MCF 10A (cell line): ENCODE results near the gene RYR1. TPM values are rescaled to one million over a fixed set of nuclear protein-coding genes. Genes with fewer than 3 reads are reported as not detected.

Experiments used
- BruUV-seq: library from RNA; stranded (reverse); fragments of 400-500 nt; replicated peaks from 2 replicates; lab custom pipeline; 2021; lab: Mats Ljungman, UMichigan
- CTCF ChIA-PET: fragments of 300-600 bp; sonication (Branson Sonifier 250); formaldehyde crosslinking; extraction: SDS; loops from one replicate; lab custom pipeline; 2021; ENCODE audit warnings: antibody characterized with exemption, inconsistent platforms; lab: Yijun Ruan, JAX
- POLR2A ChIA-PET: fragments of 300-600, 350-650 bp; sonication (Branson Sonifier 250); formaldehyde crosslinking; extraction: SDS; loops from one replicate; lab custom pipeline; 2020; ENCODE audit warnings: antibody characterized with exemption, inconsistent platforms; lab: Yijun Ruan, JAX
- DNase-seq: peaks from one replicate; pipeline ENCODE4 v3.0.0-alpha.2; 2018; ENCODE audit not compliant: unreplicated experiment
- H3K27ac Mint-ChIP-seq: one replicate; pipeline ENCODE4 v1.8.0; 2022; ENCODE audit warnings: mild to moderate bottlenecking, low read depth, mixed read lengths; ENCODE audit not compliant: unreplicated experiment
- H3K27me3 Mint-ChIP-seq: one replicate; pipeline ENCODE4 v1.8.0; 2022; ENCODE audit warnings: mixed read lengths; ENCODE audit not compliant: insufficient read depth, unreplicated experiment
- H3K36me3 Mint-ChIP-seq: one replicate; pipeline ENCODE4 v1.8.0; 2022; ENCODE audit warnings: mild to moderate bottlenecking, moderate library complexity, mixed read lengths; ENCODE audit not compliant: insufficient read depth, unreplicated experiment
- H3K4me1 Mint-ChIP-seq: one replicate; pipeline ENCODE4 v1.8.0; 2022; ENCODE audit warnings: mixed read lengths; ENCODE audit not compliant: insufficient read depth, unreplicated experiment
- H3K4me3 Mint-ChIP-seq: one replicate; pipeline ENCODE4 v1.8.0; 2022; ENCODE audit warnings: mild to moderate bottlenecking, moderate library complexity, mixed read lengths; ENCODE audit not compliant: unreplicated experiment
- H3K9me3 Mint-ChIP-seq: one replicate; pipeline ENCODE4 v1.8.0; 2022; ENCODE audit warnings: mixed read lengths; ENCODE audit not compliant: unreplicated experiment
- intact Hi-C: fragments of 100-400 bp; cut with micrococcal nuclease; formaldehyde crosslinking; loops from 2 replicates; pipeline ENCODE4 v1.14.1; 2022
- total RNA-seq: library from RNA; stranded (reverse); gene quantifications from 2 replicates; pipeline ENCODE4 v1.2.3, GENCODE V29; 2022
- TF ChIP-seq, protein P1 (sequence below): fragments of 200-600 bp; IDR thresholded peaks from one replicate; pipeline ENCODE4 v1.8.0; 2022; ENCODE audit warnings: antibody characterized with exemption, mild to moderate bottlenecking; ENCODE audit not compliant: unreplicated experiment

The RYR1 gene
- total RNA-seq, 1 experiment from 2014 or later = 0.28 TPM

DNA sequence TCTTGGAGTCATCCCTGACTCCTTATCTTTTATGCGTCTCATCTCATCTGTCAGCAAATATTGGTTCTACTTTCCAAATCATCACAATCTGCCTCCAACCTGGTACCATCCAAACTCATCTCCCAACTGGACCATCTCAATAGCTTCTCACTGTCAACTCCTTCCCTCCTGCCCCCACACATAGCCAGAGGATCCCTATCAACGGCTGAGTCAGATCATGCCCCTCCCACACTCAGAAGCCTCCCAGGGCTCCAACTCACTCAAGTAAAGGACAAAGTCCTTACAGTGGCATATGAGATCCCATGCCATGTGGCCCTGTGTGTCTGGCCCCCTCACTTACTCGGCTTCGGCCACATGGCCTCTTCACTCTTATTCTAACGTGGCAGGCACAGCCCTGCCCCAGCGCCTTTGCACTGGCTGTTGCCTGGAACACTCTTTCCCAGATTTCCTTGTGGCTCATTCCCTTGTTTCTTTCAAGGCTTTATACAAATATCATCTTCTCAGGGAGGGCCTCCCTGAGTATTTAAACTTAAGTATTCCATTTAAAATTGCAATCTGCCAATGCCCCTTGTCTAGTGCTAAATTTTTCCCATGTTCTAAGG, 40.7 kb upstream of the RYR1 start:
- ChIA-PET POLR2A (interaction anchor here (0.6 kb wide), 1 partner anchor 1006 kb away, joined by 3 read pairs; no protein-coding TSS in a partner anchor), CTCF (interaction anchor here (0.9 kb wide), 1 partner anchor 10 kb away, joined by 3 read pairs; the partner anchor contains the start of gene FAM98C)
- Mint-ChIP-seq H3K36me3 (peaks cover 17% of the 10 kb centered on the region), H3K27ac (no peak overlapping the region), H3K27me3 (no peaks in the 10 kb centered on the region), H3K4me1 (peaks cover 10% of the 10 kb centered on the region), H3K4me3 (no peak overlapping the region), H3K9me3 (no peaks in the 10 kb centered on the region)
- BruUV-seq = no TSS peak
- intact Hi-C loops = no loop called here
- TF ChIP-seq, protein P1, sequence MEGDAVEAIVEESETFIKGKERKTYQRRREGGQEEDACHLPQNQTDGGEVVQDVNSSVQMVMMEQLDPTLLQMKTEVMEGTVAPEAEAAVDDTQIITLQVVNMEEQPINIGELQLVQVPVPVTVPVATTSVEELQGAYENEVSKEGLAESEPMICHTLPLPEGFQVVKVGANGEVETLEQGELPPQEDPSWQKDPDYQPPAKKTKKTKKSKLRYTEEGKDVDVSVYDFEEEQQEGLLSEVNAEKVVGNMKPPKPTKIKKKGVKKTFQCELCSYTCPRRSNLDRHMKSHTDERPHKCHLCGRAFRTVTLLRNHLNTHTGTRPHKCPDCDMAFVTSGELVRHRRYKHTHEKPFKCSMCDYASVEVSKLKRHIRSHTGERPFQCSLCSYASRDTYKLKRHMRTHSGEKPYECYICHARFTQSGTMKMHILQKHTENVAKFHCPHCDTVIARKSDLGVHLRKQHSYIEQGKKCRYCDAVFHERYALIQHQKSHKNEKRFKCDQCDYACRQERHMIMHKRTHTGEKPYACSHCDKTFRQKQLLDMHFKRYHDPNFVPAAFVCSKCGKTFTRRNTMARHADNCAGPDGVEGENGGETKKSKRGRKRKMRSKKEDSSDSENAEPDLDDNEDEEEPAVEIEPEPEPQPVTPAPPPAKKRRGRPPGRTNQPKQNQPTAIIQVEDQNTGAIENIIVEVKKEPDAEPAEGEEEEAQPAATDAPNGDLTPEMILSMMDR = no peak
- no peak for DNase-seq

DNA sequence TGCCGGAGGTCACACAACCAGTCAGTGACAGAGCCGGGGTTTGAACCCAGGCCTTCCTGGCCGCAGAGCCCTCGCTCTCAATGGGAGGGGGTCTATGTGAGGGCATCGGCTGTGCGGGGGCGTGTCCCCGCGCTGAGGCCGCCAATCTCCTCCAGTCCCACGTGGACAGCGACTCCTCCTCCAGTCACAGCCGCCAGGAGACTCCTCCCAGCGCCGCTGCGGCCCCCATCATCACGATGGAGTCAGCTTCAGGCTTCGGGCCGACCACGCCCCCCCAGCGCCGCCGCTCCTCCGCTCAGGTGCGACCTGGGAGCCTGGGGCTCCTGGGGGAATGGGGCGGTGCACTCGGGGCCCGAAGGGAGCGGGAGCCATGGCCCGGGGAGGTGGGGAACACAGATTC, 39.0 kb upstream of the RYR1 start:
- POLR2A ChIA-PET = no interaction called here
- no TSS peak for BruUV-seq
- Mint-ChIP-seq H3K27ac (no peak overlapping the region), H3K4me1 (peaks cover 7% of the 10 kb centered on the region), H3K36me3 (peaks cover 17% of the 10 kb centered on the region), H3K27me3 (no peaks in the 10 kb centered on the region), H3K9me3 (no peaks in the 10 kb centered on the region), H3K4me3 (no peak overlapping the region)
- intact Hi-C loops = no loop called here
- CTCF ChIA-PET = no interaction called here
- no peak for DNase-seq
- TF ChIP-seq, protein P1 = no peak

DNA sequence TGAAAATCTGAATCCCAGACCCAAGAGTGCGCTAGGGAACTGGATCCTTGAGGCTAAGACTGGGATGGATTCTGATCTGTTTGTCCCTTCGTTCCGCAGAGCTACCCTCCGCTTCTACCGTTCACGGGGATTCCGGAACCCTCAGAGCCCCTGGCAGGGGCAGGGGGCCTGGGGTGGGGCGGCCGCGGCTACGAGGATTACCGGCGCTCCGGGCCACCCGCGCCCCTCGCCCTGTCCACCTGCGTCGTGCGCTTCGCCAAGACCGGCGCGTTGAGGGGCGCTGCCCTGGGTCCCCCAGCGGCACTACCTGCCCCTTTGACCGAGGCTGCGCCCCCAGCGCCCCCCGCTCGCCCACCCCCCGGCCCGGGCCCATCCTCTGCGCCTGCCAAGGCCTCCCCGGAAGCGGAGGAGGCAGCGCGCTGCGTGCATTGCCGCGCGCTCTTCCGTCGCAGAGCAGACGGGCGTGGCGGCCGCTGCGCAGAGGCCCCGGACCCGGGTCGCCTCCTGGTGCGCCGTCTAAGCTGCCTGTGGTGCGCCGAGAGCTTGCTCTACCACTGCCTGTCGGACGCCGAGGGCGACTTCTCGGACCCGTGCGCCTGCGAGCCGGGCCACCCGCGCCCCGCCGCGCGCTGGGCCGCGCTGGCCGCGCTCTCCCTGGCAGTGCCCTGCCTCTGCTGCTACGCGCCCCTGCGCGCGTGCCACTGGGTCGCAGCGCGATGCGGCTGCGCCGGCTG, 37.9 kb upstream of the RYR1 start:
- CTCF ChIA-PET = interaction anchor here (0.7 kb wide), 1 partner anchor 86 kb away, joined by 3 read pairs; no protein-coding TSS in a partner anchor
- BruUV-seq = no TSS peak
- TF ChIP-seq, protein P1 = no peak
- Mint-ChIP-seq H3K36me3 (peaks cover 17% of the 10 kb centered on the region), H3K27me3 (no peaks in the 10 kb centered on the region), H3K27ac (no peak overlapping the region), H3K9me3 (no peaks in the 10 kb centered on the region), H3K4me1 (no peaks in the 10 kb centered on the region), H3K4me3 (no peak overlapping the region)
- DNase-seq = no peak
- POLR2A ChIA-PET = no interaction called here
- intact Hi-C loops = no loop called here

DNA sequence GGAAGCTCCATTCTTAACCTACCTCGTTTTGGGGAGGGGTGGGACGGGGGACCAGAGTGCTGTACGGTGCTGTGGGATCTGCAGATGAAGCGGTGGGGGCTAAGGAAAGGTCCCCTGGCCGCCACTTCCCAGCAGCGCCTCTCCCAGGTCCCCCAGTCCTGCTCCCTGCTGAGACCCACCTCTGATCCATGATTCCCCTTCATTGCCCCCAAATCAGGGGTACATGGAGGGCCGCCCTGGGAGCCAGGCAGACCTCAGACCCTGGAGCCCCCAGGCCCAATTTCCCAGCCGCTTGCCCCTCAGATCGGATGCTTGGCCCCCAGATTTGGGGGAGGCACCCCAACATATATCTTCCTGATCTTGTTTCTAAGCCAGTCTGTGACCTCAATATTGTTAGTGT, 34.4 kb upstream of the RYR1 start:
- Mint-ChIP-seq H3K36me3 (peaks cover 6% of the 10 kb centered on the region), H3K27ac (no peak overlapping the region), H3K4me1 (no peaks in the 10 kb centered on the region), H3K27me3 (no peaks in the 10 kb centered on the region), H3K4me3 (no peak overlapping the region), H3K9me3 (no peaks in the 10 kb centered on the region)
- no peak for DNase-seq
- TF ChIP-seq, protein P1 = no peak
- intact Hi-C loops = no loop called here
- no TSS peak for BruUV-seq
- ChIA-PET POLR2A (interaction anchor here (1.6 kb wide), 1 partner anchor 9 kb away, joined by 5 read pairs; no protein-coding TSS in a partner anchor), CTCF (interaction anchor here (0.6 to 0.9 kb wide), 2 partner anchors 532 to 928 kb away, joined by 3 to 4 read pairs; partner anchors contain the start of gene MRPS12)
